HFFc6 (cell line): ENCODE results near the gene BSND. TPM values are rescaled to one million over a fixed set of nuclear protein-coding genes. Genes with fewer than 3 reads are reported as not detected.

Experiments
- DNase-seq: peaks from one replicate; pipeline ENCODE4 v3.0.0-alpha.2; 2018
- H3K27ac Mint-ChIP-seq: 2 replicates; pipeline ENCODE4 v1.8.0; 2020; ENCODE audit warnings: mild to moderate bottlenecking, mixed read lengths
- H3K27me3 Mint-ChIP-seq: 2 replicates; pipeline ENCODE4 v1.8.0; 2021; ENCODE audit warnings: mild to moderate bottlenecking, moderate library complexity, mixed read lengths; ENCODE audit not compliant: insufficient read depth
- H3K36me3 Mint-ChIP-seq: 2 replicates; pipeline ENCODE4 v1.8.0; 2021; ENCODE audit warnings: low read depth, mixed read lengths
- H3K4me1 Mint-ChIP-seq: 2 replicates; pipeline ENCODE4 v1.8.0; 2020; ENCODE audit warnings: low read depth, mixed read lengths
- H3K4me3 Mint-ChIP-seq: 2 replicates; pipeline ENCODE4 v1.8.0; 2020; ENCODE audit warnings: mild to moderate bottlenecking, moderate library complexity, mixed read lengths
- H3K9me3 Mint-ChIP-seq: 2 replicates; pipeline ENCODE4 v1.8.0; 2020; ENCODE audit warnings: mild to moderate bottlenecking, mixed read lengths
- CTCF ChIP-seq: fragments of 200-600 bp; sonication (generic); IDR thresholded peaks from 2 replicates; pipeline ENCODE4 v1.5.0; 2021; ENCODE audit warnings: antibody characterized with exemption, mild to moderate bottlenecking
- total RNA-seq, 6 experiments: library from RNA; stranded (reverse); fragmentation: NEBNext Ultra II Directional; extraction: Animal tissue kit (Norgen Biotek cat#: 25700); gene quantifications; 2 replicates in 1 of 6; 3 replicates in 5 of 6; pipeline ENCODE4 v1.2.3, GENCODE V29; 2021

BSND gene
- total RNA-seq, 6 experiments from 2014 or later, result not detected

GRCh38 chr1:55010887-55011217 lies 12.1 kb downstream of the BSND start:
- H3K27me3 Mint-ChIP-seq, result peaks cover 23% of the 10 kb centered on the region
- no peak for DNase-seq
- no peaks in the 10 kb centered on the region for H3K9me3 Mint-ChIP-seq
- no peak overlapping the region for H3K27ac Mint-ChIP-seq
- peaks cover 28% of the 10 kb centered on the region for H3K4me1 Mint-ChIP-seq
- H3K36me3 Mint-ChIP-seq, result 0 out of 2 replicates have a peak, but pooled peaks cover 5% of the 10 kb centered on the region
- no peak overlapping the region for H3K4me3 Mint-ChIP-seq
- TF ChIP-seq CTCF, result no peak

DNA sequence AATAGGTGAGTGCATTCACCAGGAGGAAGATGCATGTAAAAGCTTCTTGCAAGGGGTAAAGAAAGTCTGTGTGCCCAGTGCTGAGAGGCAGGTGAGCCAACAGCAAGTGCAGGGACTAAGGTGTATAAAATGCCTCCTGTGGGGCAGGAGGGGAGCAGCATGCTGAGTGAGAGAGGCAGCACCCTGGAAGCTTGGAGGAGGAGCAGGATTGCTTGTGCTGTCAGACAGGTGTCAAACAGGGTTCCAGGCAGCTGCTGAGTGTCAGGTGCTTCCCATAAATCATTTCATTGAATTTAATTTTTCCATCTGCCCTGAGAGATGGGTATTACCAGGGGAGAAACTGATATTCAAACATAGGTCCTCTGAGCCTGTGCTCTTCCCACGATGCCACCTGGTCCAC lies 13.9 kb downstream of the BSND start:
- no peak for TF ChIP-seq CTCF
- H3K4me1 Mint-ChIP-seq, result peaks cover 26% of the 10 kb centered on the region
- no peak overlapping the region for H3K4me3 Mint-ChIP-seq
- no peaks in the 10 kb centered on the region for H3K9me3 Mint-ChIP-seq
- no peak overlapping the region for H3K27ac Mint-ChIP-seq
- H3K27me3 Mint-ChIP-seq, result peaks cover 33% of the 10 kb centered on the region
- DNase-seq, result no peak
- 0 out of 2 replicates have a peak, but pooled peaks cover 5% of the 10 kb centered on the region for H3K36me3 Mint-ChIP-seq

- peaks cover 36% of the 10 kb centered on the region for H3K27me3 Mint-ChIP-seq
- H3K4me1 Mint-ChIP-seq, result peaks cover 11% of the 10 kb centered on the region
- no peak for DNase-seq
These were observed 16.4 kb downstream of the BSND start for GRCh38 chr1:55015123-55015522.

GRCh38 chr1:55015731-55016620 lies 17.2 kb downstream of the BSND start:
- TF ChIP-seq CTCF, result no peak
- Mint-ChIP-seq H3K4me1 (peaks cover 11% of the 10 kb centered on the region), H3K4me3 (no peak overlapping the region), H3K9me3 (no peaks in the 10 kb centered on the region), H3K27ac (no peak overlapping the region), H3K36me3 (no peaks in the 10 kb centered on the region), H3K27me3 (peaks cover 36% of the 10 kb centered on the region)
- no peak for DNase-seq

More at GRCh38 chr1:55015123-55015522, 16.4 kb downstream of the BSND start:
- Mint-ChIP-seq H3K36me3 (no peaks in the 10 kb centered on the region), H3K4me3 (no peak overlapping the region), H3K27ac (no peak overlapping the region), H3K9me3 (no peaks in the 10 kb centered on the region)
- no peak for TF ChIP-seq CTCF

GRCh38 chr1:55018395-55018794 lies 19.7 kb downstream of the BSND start:
- Mint-ChIP-seq H3K36me3 (no peaks in the 10 kb centered on the region), H3K27me3 (peaks cover 31% of the 10 kb centered on the region), H3K27ac (no peak overlapping the region), H3K4me3 (no peak overlapping the region), H3K9me3 (no peaks in the 10 kb centered on the region), H3K4me1 (peaks cover 27% of the 10 kb centered on the region)
- no peak for TF ChIP-seq CTCF
- DNase-seq, result no peak
